Measurements from ENCODE around the gene CHMP3.

Gene CHMP3

DNA sequence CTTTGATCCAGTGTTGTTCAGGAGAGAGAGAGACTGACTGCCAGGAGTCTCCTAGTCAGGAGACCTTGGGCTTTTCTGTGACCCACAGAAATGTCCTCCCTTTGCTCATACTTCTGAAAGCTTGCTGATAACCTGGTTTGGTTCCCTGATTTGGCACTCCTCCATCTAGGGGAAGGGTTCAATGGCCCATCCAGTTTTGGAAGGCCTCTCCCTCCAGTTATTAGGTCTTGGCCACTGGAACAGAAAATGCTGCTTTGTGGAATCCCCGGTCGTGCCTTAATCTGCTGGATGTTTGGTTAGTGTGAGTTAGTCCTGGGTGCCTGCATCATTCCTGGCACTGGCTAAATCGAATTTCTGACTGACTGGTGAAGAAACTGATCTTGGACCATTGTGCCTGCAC lies 86.3 kb downstream of the CHMP3 start:
- H3K36me3 ChIP-seq (ENCODE audit: control insufficient read depth, insufficient read depth, low read length) = peaks cover 30% of the 10 kb centered on the region
- no peak for DNase-seq (ENCODE audit: extremely low read depth, insufficient read length)

DNA sequence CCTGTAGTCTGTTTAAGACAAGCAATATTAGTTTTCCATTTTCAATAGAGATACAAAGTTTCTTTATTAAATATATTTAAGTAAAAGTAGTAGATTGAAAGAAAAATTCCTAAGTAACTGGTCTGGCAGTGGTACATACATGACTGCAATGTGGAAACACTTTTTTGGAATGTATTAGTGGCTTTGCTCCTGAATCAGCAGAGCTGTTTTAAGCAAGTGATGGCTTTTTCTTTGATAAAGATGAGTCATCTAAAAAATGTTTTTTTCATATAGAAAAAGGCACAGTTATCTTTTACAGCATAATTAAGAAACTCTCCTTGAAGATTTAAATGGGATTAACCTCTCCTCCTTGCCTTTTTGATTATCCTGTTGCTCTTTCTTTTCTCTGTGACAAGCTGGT lies 87.2 kb downstream of the CHMP3 start:
- H3K36me3 ChIP-seq (ENCODE audit: control insufficient read depth, insufficient read depth, low read length) = peaks cover 30% of the 10 kb centered on the region
- H3K27me3 ChIP-seq (replicated peaks; ENCODE audit: control insufficient read depth, insufficient read depth, low read length) = no peaks in the 10 kb centered on the region
- no peak overlapping the region for H3K4me3 ChIP-seq (replicated peaks; ENCODE audit: low read depth, low read length)
- no peak for DNase-seq (ENCODE audit: extremely low read depth, insufficient read length)
- TF ChIP-seq, protein P1, sequence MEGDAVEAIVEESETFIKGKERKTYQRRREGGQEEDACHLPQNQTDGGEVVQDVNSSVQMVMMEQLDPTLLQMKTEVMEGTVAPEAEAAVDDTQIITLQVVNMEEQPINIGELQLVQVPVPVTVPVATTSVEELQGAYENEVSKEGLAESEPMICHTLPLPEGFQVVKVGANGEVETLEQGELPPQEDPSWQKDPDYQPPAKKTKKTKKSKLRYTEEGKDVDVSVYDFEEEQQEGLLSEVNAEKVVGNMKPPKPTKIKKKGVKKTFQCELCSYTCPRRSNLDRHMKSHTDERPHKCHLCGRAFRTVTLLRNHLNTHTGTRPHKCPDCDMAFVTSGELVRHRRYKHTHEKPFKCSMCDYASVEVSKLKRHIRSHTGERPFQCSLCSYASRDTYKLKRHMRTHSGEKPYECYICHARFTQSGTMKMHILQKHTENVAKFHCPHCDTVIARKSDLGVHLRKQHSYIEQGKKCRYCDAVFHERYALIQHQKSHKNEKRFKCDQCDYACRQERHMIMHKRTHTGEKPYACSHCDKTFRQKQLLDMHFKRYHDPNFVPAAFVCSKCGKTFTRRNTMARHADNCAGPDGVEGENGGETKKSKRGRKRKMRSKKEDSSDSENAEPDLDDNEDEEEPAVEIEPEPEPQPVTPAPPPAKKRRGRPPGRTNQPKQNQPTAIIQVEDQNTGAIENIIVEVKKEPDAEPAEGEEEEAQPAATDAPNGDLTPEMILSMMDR (IDR thresholded peaks at IDR 0.05; ENCODE audit: insufficient read depth, low read length, poor library complexity, severe bottlenecking) = no peak

More for the DNA sequence above, 86.3 kb downstream of the CHMP3 start:
- H3K27me3 ChIP-seq (replicated peaks; ENCODE audit: control insufficient read depth, insufficient read depth, low read length) = no peaks in the 10 kb centered on the region
- TF ChIP-seq, protein P1 (IDR thresholded peaks at IDR 0.05; ENCODE audit: insufficient read depth, low read length, poor library complexity, severe bottlenecking) = no peak
- no peak overlapping the region for H3K4me3 ChIP-seq (replicated peaks; ENCODE audit: low read depth, low read length)

DNA sequence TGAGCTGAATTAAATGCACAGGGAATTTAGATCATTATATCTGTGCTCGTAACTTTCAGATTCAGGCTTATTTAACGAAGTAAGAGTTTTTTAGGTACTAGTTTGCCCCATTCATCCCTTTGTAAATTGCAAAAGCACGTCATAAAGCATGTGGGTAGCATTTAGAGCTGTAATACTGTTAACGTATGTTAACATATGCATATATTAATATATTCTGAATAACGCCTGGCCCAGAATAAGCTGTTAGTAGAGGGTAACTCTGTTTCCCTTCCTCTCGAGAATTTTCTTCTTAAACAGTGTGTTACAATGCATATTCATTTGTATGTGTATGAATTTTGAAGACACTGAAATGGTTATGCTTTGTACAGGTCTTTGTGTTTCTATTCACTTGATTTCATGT lies 91.6 kb downstream of the CHMP3 start:
- TF ChIP-seq, protein P1 (IDR thresholded peaks at IDR 0.05; ENCODE audit: insufficient read depth, low read length, poor library complexity, severe bottlenecking) = no peak
- Histone ChIP-seq H3K4me3 (replicated peaks; ENCODE audit: low read depth, low read length) (no peak overlapping the region), H3K36me3 (ENCODE audit: control insufficient read depth, insufficient read depth, low read length) (peaks cover 14% of the 10 kb centered on the region), H3K27me3 (replicated peaks; ENCODE audit: control insufficient read depth, insufficient read depth, low read length) (no peaks in the 10 kb centered on the region)
- no peak for DNase-seq (ENCODE audit: extremely low read depth, insufficient read length)

DNA sequence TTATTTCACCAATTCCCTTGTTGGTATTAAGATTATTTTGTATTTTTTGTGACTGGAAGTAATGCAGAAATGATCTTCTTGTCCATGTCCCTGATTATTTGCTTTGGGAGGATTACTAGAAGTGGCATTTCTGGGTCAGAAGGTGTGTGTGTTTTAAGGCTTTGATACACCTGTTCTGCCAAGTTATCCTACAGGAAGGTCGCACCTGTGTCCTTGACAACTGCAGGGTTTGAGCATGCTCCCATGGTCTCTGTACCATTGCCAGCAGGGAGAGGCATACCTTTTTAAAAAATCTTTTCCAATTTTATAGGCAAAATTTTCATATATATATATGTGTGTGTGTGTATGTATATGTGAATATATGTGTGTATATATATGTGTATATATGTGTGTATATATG lies 92.4 kb downstream of the CHMP3 start:
- TF ChIP-seq, protein P1 (IDR thresholded peaks at IDR 0.05; ENCODE audit: insufficient read depth, low read length, poor library complexity, severe bottlenecking) = no peak
- Histone ChIP-seq H3K27me3 (replicated peaks; ENCODE audit: control insufficient read depth, insufficient read depth, low read length) (no peaks in the 10 kb centered on the region), H3K4me3 (replicated peaks; ENCODE audit: low read depth, low read length) (no peak overlapping the region), H3K36me3 (ENCODE audit: control insufficient read depth, insufficient read depth, low read length) (peaks cover 17% of the 10 kb centered on the region)
- DNase-seq (ENCODE audit: extremely low read depth, insufficient read length) = no peak

DNA sequence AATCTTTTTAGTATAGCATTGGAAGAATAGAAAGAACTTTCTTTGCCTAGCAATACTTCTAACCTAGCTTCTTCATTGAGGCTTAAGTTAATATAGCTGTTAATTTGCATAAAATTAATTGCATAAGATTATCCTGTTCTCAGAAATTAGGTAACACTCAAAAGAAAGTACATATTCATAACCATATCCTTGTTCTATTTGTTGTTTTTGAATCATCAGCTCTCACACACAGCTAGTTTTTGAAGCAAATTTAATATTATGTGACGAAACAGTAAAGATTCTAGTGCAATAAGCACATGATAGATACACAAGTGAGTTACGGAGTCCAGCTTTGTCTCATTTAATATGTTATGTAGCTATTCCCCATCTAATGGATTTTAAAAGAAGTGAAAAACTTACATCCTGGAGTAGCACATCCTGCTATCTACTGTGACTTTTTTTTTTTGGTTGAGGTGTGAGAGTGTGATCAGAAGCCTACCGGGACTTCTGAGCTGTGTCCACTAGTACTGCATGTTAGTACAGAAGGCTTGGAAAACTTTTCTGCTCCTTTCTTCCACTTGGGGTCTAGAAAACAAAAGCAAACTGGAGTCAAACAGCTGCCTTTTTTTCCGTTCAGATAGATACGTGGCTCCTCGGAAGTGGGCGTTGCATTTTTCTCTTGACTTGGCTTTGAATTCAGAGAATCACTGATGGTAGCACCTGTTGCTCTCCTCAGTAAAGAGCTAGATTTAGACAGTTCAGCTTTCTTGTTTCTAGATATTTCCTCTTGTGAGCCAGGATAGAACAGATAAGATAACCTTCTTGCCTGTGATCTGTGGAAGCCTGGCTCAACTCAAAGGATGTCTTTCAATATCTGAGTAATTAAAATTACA lies 94.8 kb downstream of the CHMP3 start:
- Histone ChIP-seq H3K4me3 (replicated peaks; ENCODE audit: low read depth, low read length) (no peak overlapping the region), H3K27me3 (replicated peaks; ENCODE audit: control insufficient read depth, insufficient read depth, low read length) (no peaks in the 10 kb centered on the region), H3K36me3 (ENCODE audit: control insufficient read depth, insufficient read depth, low read length) (peaks cover 16% of the 10 kb centered on the region)
- no peak for DNase-seq (ENCODE audit: extremely low read depth, insufficient read length)
- TF ChIP-seq, protein P1 (IDR thresholded peaks at IDR 0.05; ENCODE audit: insufficient read depth, low read length, poor library complexity, severe bottlenecking) = no peak
